ENCODE results near the gene NKD2.
"Not testable (repeated sequence)": the region's sequence is repeated elsewhere in the genome, so short reads cannot be mapped to it uniquely, and the experiment has no call there.

DNA sequence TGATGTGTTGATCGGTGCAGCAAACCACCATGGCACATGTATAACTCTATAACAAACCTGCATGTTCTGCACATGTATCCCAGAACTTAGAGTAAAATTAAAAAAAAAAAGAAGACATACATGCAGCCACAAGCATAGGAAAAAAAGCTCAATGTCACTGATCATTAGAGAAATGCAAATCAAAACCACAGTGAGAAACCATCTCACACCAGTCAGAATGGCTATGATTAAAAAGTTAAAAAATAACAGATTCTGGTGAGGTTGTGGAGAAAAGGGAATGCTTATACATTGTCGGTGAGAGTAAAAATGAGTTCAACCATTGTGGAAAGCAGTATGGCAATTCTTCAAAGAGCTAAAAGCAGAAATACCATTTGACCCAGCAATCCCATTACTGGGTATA is 36.0 kb upstream of the NKD2 start:
- TF ChIP-seq CTCF (IDR thresholded peaks at IDR 0.05; ENCODE audit: low read length); EZH2phosphoT487 (IDR thresholded peaks at IDR 0.05; ENCODE audit: low read length); EZH2 (optimal IDR thresholded peaks at IDR 0.05; ENCODE audit: low read depth, low read length): not testable (repeated sequence)

All from MM.1S (cell line).